K562 (cell line): ENCODE measurements around the gene CFAP20DC. TPM values are rescaled to one million over a fixed set of nuclear protein-coding genes. Genes with fewer than 3 reads are reported as not detected.

Experiments
- ATAC-seq: fragments of 200-7000 bp; cut with Tn5 transposase; 3 replicates; pipeline ENCODE4 v1.9.1; 2020; ENCODE audit warnings: moderate library complexity
- BruUV-seq: library from RNA; stranded (reverse); fragments of 400-500 nt; replicated peaks from 2 replicates; lab custom pipeline; 2021; lab: Mats Ljungman, UMichigan
- CTCF ChIA-PET: fragments of 300-600 bp; formaldehyde crosslinking; extraction: SDS; loops from one replicate; lab custom pipeline; 2021; ENCODE audit warnings: low intra/inter-chr PET ratio; lab: Yijun Ruan, JAX
- POLR2A ChIA-PET: fragments of 300-600, 350-650 bp; sonication (Branson Sonifier 250); formaldehyde crosslinking; extraction: SDS; loops from one replicate; lab custom pipeline; 2021; ENCODE audit warnings: antibody characterized with exemption, inconsistent platforms; lab: Yijun Ruan, JAX
- DNase-seq, 4 experiments: peaks; one replicate each; pipeline versions ENCODE4 v3.0.0 to v3.0.0-alpha.2; 2011 to 2018; ENCODE audit warnings: low spot score in 3 of 4, mixed read lengths in 3 of 4; ENCODE audit errors: extremely low read depth in 1 of 4
- FAIRE-seq: peaks from 2 replicates; lab custom pipeline; 2011; peaks lifted over from hg19 to GRCh38; lab: Jason Lieb, UNC
- H2AFZ ChIP-seq: 2 replicates; pipeline ENCODE4 v1.6.0; 2011; ENCODE audit warnings: low read depth, low read length, control low read depth, inconsistent platforms
- H3K27ac ChIP-seq: fragments of 200-600 bp; 3 replicates; pipeline ENCODE4 v1.8.0; 2011; ENCODE audit warnings: low read depth, mild to moderate bottlenecking, control low read depth, inconsistent platforms, low read length, moderate library complexity, mixed read lengths; ENCODE audit errors: extremely low read depth
- H3K27me3 ChIP-seq, 2 experiments: fragments of 300-600 bp in 1 of 2; 2 replicates in 1 of 2; 3 replicates in 1 of 2; pipeline versions ENCODE4 v1.6.0 to v1.8.0; 2011; ENCODE audit warnings: inconsistent platforms in 2 of 2, low read length in 2 of 2, mild to moderate bottlenecking in 1 of 2, mixed read lengths in 1 of 2, moderate library complexity in 1 of 2; ENCODE audit not compliant: control insufficient read depth in 2 of 2, insufficient read depth in 2 of 2
- H3K36me3 ChIP-seq: fragments of 300-600 bp; 3 replicates; pipeline ENCODE4 v1.8.0; 2011; ENCODE audit warnings: mild to moderate bottlenecking, low read length, inconsistent platforms; ENCODE audit not compliant: control insufficient read depth, insufficient read depth
- H3K4me1 ChIP-seq, 2 experiments: fragments of 200-600 bp in 1 of 2; replicated peaks in 1 of 2; 2 replicates in 1 of 2; 3 replicates in 1 of 2; pipeline versions ENCODE4 v1.5.1 to v1.8.0; 2011; ENCODE audit warnings: inconsistent platforms in 2 of 2, low read length in 2 of 2, mild to moderate bottlenecking in 1 of 2, mixed read lengths in 1 of 2, moderate library complexity in 1 of 2; ENCODE audit not compliant: control insufficient read depth in 2 of 2, insufficient read depth in 2 of 2
- H3K4me2 ChIP-seq: 2 replicates; pipeline ENCODE4 v1.6.1; 2011; ENCODE audit warnings: low read length, control low read depth, inconsistent platforms, mixed read lengths; ENCODE audit not compliant: insufficient read depth
- H3K4me3 ChIP-seq: fragments of 200-600 bp; sonication (generic), shearing (Covaris generic); 2 replicates; pipeline ENCODE4 v1.5.1; 2016; ENCODE audit warnings: control low read depth, inconsistent platforms
- H3K79me2 ChIP-seq: fragments of 200-600 bp; 3 replicates; pipeline ENCODE4 v1.8.0; 2011; ENCODE audit warnings: low read length, inconsistent platforms; ENCODE audit not compliant: control insufficient read depth, insufficient read depth
- H3K9ac ChIP-seq, 2 experiments: 2 replicates each; pipeline versions ENCODE4 v1.6.0 to v1.6.1; 2011; ENCODE audit warnings: low read depth in 2 of 2, low read length in 2 of 2, control low read depth in 1 of 2, inconsistent platforms in 1 of 2, mild to moderate bottlenecking in 1 of 2, mixed read lengths in 1 of 2; ENCODE audit not compliant: insufficient read depth in 1 of 2
- H3K9me1 ChIP-seq: one replicate; pipeline ENCODE4 v1.6.0; 2011; ENCODE audit warnings: inconsistent platforms, mild to moderate bottlenecking, low read length, moderate library complexity; ENCODE audit not compliant: control insufficient read depth, insufficient read depth
- H3K9me3 ChIP-seq: replicated peaks from 2 replicates; pipeline ENCODE4 v1.5.1; 2011; ENCODE audit warnings: low read depth, low read length, inconsistent platforms; ENCODE audit not compliant: control insufficient read depth, insufficient read depth
- H4K20me1 ChIP-seq: replicated peaks from 2 replicates; pipeline ENCODE4 v1.6.1; 2011; ENCODE audit warnings: low read length, inconsistent platforms, mixed read lengths; ENCODE audit not compliant: control insufficient read depth, insufficient read depth
- CC2D1A ChIP-seq: fragments of 450-650 bp; IDR thresholded peaks from 2 replicates; pipeline ENCODE4 v1.6.1; 2017; ENCODE audit warnings: mild to moderate bottlenecking
- CREB1 ChIP-seq, 2 experiments: sonication (generic) in 1 of 2; formaldehyde crosslinking in 1 of 2; IDR thresholded peaks; 2 replicates each; pipeline versions ENCODE4 v1.6.1 to v1.8.0; 2012 to 2022; ENCODE audit warnings: inconsistent platforms in 1 of 2, mild to moderate bottlenecking in 1 of 2, missing genetic modification reagents in 1 of 2, moderate library complexity in 1 of 2
- DPF2 ChIP-seq: fragments of 450-650 bp; IDR thresholded peaks from 2 replicates; pipeline ENCODE4 v1.6.1; 2016
- FOXM1 ChIP-seq, 2 experiments: fragments of 450-650 bp in 1 of 2; sonication (generic) in 1 of 2; formaldehyde crosslinking in 1 of 2; IDR thresholded peaks; 2 replicates each; pipeline versions ENCODE4 v1.6.1 to v1.9.0; 2017 to 2022; ENCODE audit warnings: low read depth in 2 of 2, mild to moderate bottlenecking in 2 of 2, missing genetic modification reagents in 1 of 2, moderate library complexity in 1 of 2
- HMBOX1 ChIP-seq: sonication (generic); IDR thresholded peaks from 2 replicates; pipeline ENCODE4 v1.6.1; 2016
- MAX ChIP-seq: sonication (generic); formaldehyde crosslinking; IDR thresholded peaks from 2 replicates; pipeline ENCODE4 v1.9.0; 2022; ENCODE audit warnings: mild to moderate bottlenecking, missing genetic modification reagents
- MNT ChIP-seq, 2 experiments: fragments of 450-650 bp; conservative IDR thresholded peaks; 2 replicates each; pipeline ENCODE4 v1.6.1; 2017; ENCODE audit warnings: mild to moderate bottlenecking in 2 of 2, moderate library complexity in 2 of 2
- NCOR1 ChIP-seq: fragments of 450-650 bp; IDR thresholded peaks from 2 replicates; pipeline ENCODE4 v1.6.1; 2016; ENCODE audit warnings: mild to moderate bottlenecking, moderate library complexity
- NRF1 ChIP-seq, 2 experiments: fragments of 450-650 bp; IDR thresholded peaks in 1 of 2; conservative IDR thresholded peaks in 1 of 2; 2 replicates each; pipeline ENCODE4 v1.6.1; 2014; ENCODE audit warnings: mild to moderate bottlenecking in 2 of 2
- TEAD4 ChIP-seq, 2 experiments: sonication (generic) in 1 of 2; formaldehyde crosslinking in 1 of 2; IDR thresholded peaks; 2 replicates each; pipeline versions ENCODE4 v1.6.1 to v1.8.0; 2012 to 2022; ENCODE audit warnings: borderline replicate concordance in 1 of 2, inconsistent platforms in 1 of 2, low read length in 1 of 2, mild to moderate bottlenecking in 1 of 2, missing genetic modification reagents in 1 of 2
- ZKSCAN8 ChIP-seq: fragments of 200-800 bp; sonication (Bioruptor generic); IDR thresholded peaks from 2 replicates; pipeline ENCODE4 v1.6.1; 2016; ENCODE audit warnings: missing genetic modification characterization, missing compliant biosample characterization
- ZMIZ1 ChIP-seq, 2 experiments: fragments of 150-350 bp in 1 of 2; IDR thresholded peaks; 2 replicates each; pipeline ENCODE4 v1.6.1; 2012 to 2016; ENCODE audit warnings: low read depth in 2 of 2, low read length in 2 of 2, mild to moderate bottlenecking in 1 of 2, moderate library complexity in 1 of 2
- WGBS: fragments of 100-300 bp; shearing (Covaris generic); methylation state at CpG from one replicate; pipeline ENCODE4 v1.1.6; 2016; ENCODE audit warnings: low coverage, mixed read lengths; ENCODE audit not compliant: insufficient coverage; ENCODE audit errors: missing lambda C conversion rate; 5-methylcytosine and 5-hydroxymethylcytosine counted together
- in situ Hi-C: fragments of 300-500 bp; cut with MboI; formaldehyde crosslinking; loops from 4 replicates; pipeline ENCODE4 v1.15.0; 2018; ENCODE audit warnings: inconsistent platforms, mixed read lengths
- intact Hi-C: fragments of 100-400 bp; cut with micrococcal nuclease; formaldehyde crosslinking; loops from 2 replicates; pipeline ENCODE4 v1.14.2; 2022
- polyA plus RNA-seq, 8 experiments: library from polyadenylated mRNA; depleted of rRNA in 4 of 8; stranded (reverse) in 5 of 8; unstranded in 3 of 8; fragments of >200 nt; fragmentation: Nextera tagmentation in 2 of 8; fragmentation: Illumina TruSeq in 1 of 8; extraction: Ambion mirVana in 2 of 8; extraction: Trizol in 1 of 8; gene quantifications; 2 replicates each; pipeline versions ENCODE4 v1.2.1 to v1.2.3, GENCODE V29; 2011 to 2014; ENCODE audit warnings: inconsistent platforms in 1 of 8, missing spikeins in 1 of 8
- total RNA-seq, 7 experiments: library from RNA; depleted of rRNA in 6 of 7; stranded (reverse); fragments of >200 nt in 6 of 7; fragmentation: Illumina TruSeq in 2 of 7; extraction: Trizol in 2 of 7; gene quantifications; 2 replicates each; pipeline versions ENCODE4 v1.2.1 to v1.2.3, GENCODE V29; 2011 to 2021; ENCODE audit warnings: low replicate concordance in 1 of 7

Gene CFAP20DC
- total and polyA plus RNA-seq, 9 of the 15 experiments (the other 6 are each of a cell fraction or from before 2014, with no cell fraction given), result 1.6 to 5.9 (median 4.6) TPM

GRCh38 chr3:58899159-58899952 is 150.5 kb downstream of the CFAP20DC start:
- BruUV-seq, result no TSS peak
- intact Hi-C loops (no loop called here), in situ Hi-C loops (no loop called here)
- peaks cover 8 to 9% of the 10 kb centered on the region in 2 experiments; a peak in 3 of 5 replicates for H3K4me1 ChIP-seq
- H3K4me3 ChIP-seq, result no peak overlapping the region; the same call in 1 of the 2 replicates
- POLR2A ChIA-PET, result interaction anchor here (0.5 to 1.0 kb wide), 4 partner anchors 12 to 283 kb away, joined by 3 to 5 read pairs (median 4); no protein-coding TSS in a partner anchor
- no peaks in the 10 kb centered on the region for H3K27me3 ChIP-seq
- no peaks in the 10 kb centered on the region for H4K20me1 ChIP-seq
- ATAC-seq (peak; percentile 95), DNase-seq (peak; percentile 22 to 82 (median 46)), FAIRE-seq (peak; percentile 92)
- no peaks in the 10 kb centered on the region for H3K9me3 ChIP-seq
- no peaks in the 10 kb centered on the region for H3K9me1 ChIP-seq
- 3% methylated on average over 8 of the region's 8 CpGs for WGBS
- H3K36me3 ChIP-seq, result no peaks in the 10 kb centered on the region
- peak overlapping the region; percentile 4 to 48; a peak in 2 of 4 replicates for H3K9ac ChIP-seq
- H3K27ac ChIP-seq, result peak overlapping the region; percentile 48
- CTCF ChIA-PET, result no interaction called here
- peak overlapping the region; percentile 23 for H3K4me2 ChIP-seq
- no peaks in the 10 kb centered on the region for H3K79me2 ChIP-seq
- peak overlapping the region; percentile 53 for H2AFZ ChIP-seq
- peak in 1 of 2 experiments; percentile 38; a peak in 2 of 4 replicates for TF ChIP-seq MNT (conservative IDR thresholded peaks at IDR 0.05)
- TF ChIP-seq CC2D1A, result peak; percentile 91; the same call in 1 of the 2 replicates
- peak in 1 of 2 experiments; percentile 10; a peak in 1 of 4 replicates for TF ChIP-seq NRF1 (conservative IDR thresholded peaks at IDR 0.05 in 1 of 2, IDR thresholded peaks at IDR 0.05 in 1 of 2)
- peak; percentile 43; the same call in 1 of the 2 replicates for TF ChIP-seq HMBOX1
- TF ChIP-seq FOXM1 (IDR thresholded peaks at IDR 0.05; ENCODE audit: low read depth), result 0 out of 2 replicates have a peak, but pooled peaks have one; percentile 13
- TF ChIP-seq FOXM1 (CRISPR knock-in tag; IDR thresholded peaks at IDR 0.05; ENCODE audit: low read depth), result no peak
- peak; percentile 85 for TF ChIP-seq DPF2
- no peak for TF ChIP-seq MAX
- peak; percentile 67 for TF ChIP-seq TEAD4 (IDR thresholded peaks at IDR 0.05; ENCODE audit: low read length)
- TF ChIP-seq TEAD4 (CRISPR knock-in tag; IDR thresholded peaks at IDR 0.05; ENCODE audit: borderline replicate concordance), result no peak
- TF ChIP-seq ZMIZ1 (IDR thresholded peaks at IDR 0.05; ENCODE audit: low read depth in 2 of 2, low read length in 2 of 2), result peak in 1 of 2 experiments; percentile 48; a peak in 1 of 4 replicates
- TF ChIP-seq CREB1 (IDR thresholded peaks at IDR 0.05), result peak; percentile 27; the same call in 1 of the 2 replicates
- TF ChIP-seq CREB1 (CRISPR knock-in tag; IDR thresholded peaks at IDR 0.05), result no peak
- TF ChIP-seq ZKSCAN8 (CRISPR knock-in tag), result no peak
- peak; percentile 52 for TF ChIP-seq NCOR1
